CD4-positive, alpha-beta T cell (primary cell): ENCODE data around the gene PRAMEF12. TPM values are rescaled to one million over a fixed set of nuclear protein-coding genes. Genes with fewer than 3 reads are reported as not detected.

Experiments used
- ATAC-seq: fragments of 200-7000 bp; cut with Tn5 transposase; one replicate; pipeline ENCODE4 v1.10.0; 2022; ENCODE audit warnings: mild to moderate bottlenecking; ENCODE audit not compliant: poor library complexity
- CTCF ChIA-PET: fragments of 350-600 bp; sonication (Branson Sonifier 250); formaldehyde crosslinking; loops from one replicate; lab custom pipeline; 2021; ENCODE audit warnings: antibody characterized with exemption, inconsistent platforms; lab: Charles Lee
- POLR2A ChIA-PET: fragments of 350-600 bp; sonication (Branson Sonifier 250); formaldehyde crosslinking; loops from one replicate; lab custom pipeline; 2021; ENCODE audit warnings: antibody characterized with exemption, inconsistent platforms; lab: Charles Lee
- DNase-seq, 14 experiments: peaks; one replicate each; pipeline ENCODE4 v3.0.0-alpha.2; 2013 to 2020; ENCODE audit warnings: mixed read lengths in 2 of 14
- H3K27ac ChIP-seq, 2 donors: one replicate each; pipeline versions ENCODE4 v1.5.1 to v1.7.0; 2013; ENCODE audit warnings: low read length in 2 of 2, low read depth in 1 of 2, mild to moderate bottlenecking in 1 of 2
- H3K27me3 ChIP-seq, 2 experiments: 1 replicate in 1 of 2; 2 replicates in 1 of 2; pipeline versions ENCODE4 v1.6.1 to v1.7.0; 2013; ENCODE audit warnings: low read length in 2 of 2, control low read depth in 1 of 2, mild to moderate bottlenecking in 1 of 2, moderate library complexity in 1 of 2; ENCODE audit not compliant: insufficient read depth in 2 of 2, control insufficient read depth in 1 of 2
- H3K36me3 ChIP-seq: one replicate; pipeline ENCODE4 v1.6.1; 2013; ENCODE audit warnings: low read length, control low read depth; ENCODE audit not compliant: insufficient read depth
- H3K4me1 ChIP-seq: one replicate; pipeline ENCODE4 v1.6.1; 2013; ENCODE audit warnings: low read length, control low read depth; ENCODE audit not compliant: insufficient read depth
- H3K4me3 ChIP-seq: one replicate; pipeline ENCODE4 v1.5.1; 2013; ENCODE audit warnings: mild to moderate bottlenecking, low read length, moderate library complexity
- H3K9me3 ChIP-seq, 2 experiments: 1 replicate in 1 of 2; 2 replicates in 1 of 2; pipeline versions ENCODE4 v1.6.1 to v1.7.0; 2013; ENCODE audit warnings: low read length in 2 of 2, mild to moderate bottlenecking in 2 of 2, control low read depth in 1 of 2, moderate library complexity in 1 of 2; ENCODE audit not compliant: control insufficient read depth in 1 of 2, insufficient read depth in 1 of 2
- H3K27ac Mint-ChIP-seq: one replicate; pipeline ENCODE4 v1.8.0; 2020; ENCODE audit warnings: mixed read lengths
- H3K27me3 Mint-ChIP-seq: one replicate; pipeline ENCODE4 v1.8.0; 2021; ENCODE audit warnings: mixed read lengths
- H3K36me3 Mint-ChIP-seq: one replicate; pipeline ENCODE4 v1.8.0; 2021; ENCODE audit warnings: low read depth, mixed read lengths
- H3K4me1 Mint-ChIP-seq: one replicate; pipeline ENCODE4 v1.8.0; 2021; ENCODE audit warnings: low read depth, mixed read lengths
- H3K4me3 Mint-ChIP-seq: one replicate; pipeline ENCODE4 v1.8.0; 2020; ENCODE audit warnings: mild to moderate bottlenecking, mixed read lengths
- H3K9me3 Mint-ChIP-seq: one replicate; pipeline ENCODE4 v1.8.0; 2020; ENCODE audit warnings: mixed read lengths
- intact Hi-C, 2 experiments: fragments of 100-400 bp; cut with DNase I in 1 of 2; cut with micrococcal nuclease in 1 of 2; formaldehyde crosslinking; loops; one replicate each; pipeline versions ENCODE4 v1.15.1 to v1.9.0; 2023 to 2025; cut with DNase I, micrococcal nuclease
- total RNA-seq, 174 experiments: library from RNA in 2 of 174; stranded (reverse) in 2 of 174; gene quantifications; one replicate each; pipeline ENCODE4 v1.2.3 and lab custom pipeline; 2021 to 2026
- TF ChIP-seq, protein P1 (sequence below): fragments of 200-600 bp; IDR thresholded peaks from one replicate; pipeline ENCODE4 v1.8.0; 2022; ENCODE audit warnings: antibody characterized with exemption, mild to moderate bottlenecking

PRAMEF12 gene
- total RNA-seq, 2 experiments from 2014 or later, result not detected

DNA sequence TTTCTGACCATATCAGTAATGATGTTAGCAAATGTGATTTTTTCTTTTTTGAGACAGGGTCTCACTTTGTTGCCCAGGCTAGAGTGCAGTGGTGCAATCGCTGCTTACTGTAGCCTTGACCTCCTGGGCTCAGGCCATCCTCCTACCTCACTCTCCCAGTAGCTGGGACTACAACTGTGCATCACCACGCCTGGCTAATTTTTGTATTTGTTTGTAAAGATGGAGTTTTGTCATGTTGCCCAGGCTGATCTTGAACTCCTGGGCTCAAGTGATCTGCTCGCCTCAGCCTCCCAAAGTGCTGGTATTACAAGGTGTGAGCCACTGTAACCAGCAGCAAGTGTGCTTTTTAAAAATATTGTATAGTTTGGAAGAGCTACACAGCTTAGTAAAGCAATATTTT, 31.6 kb upstream of the PRAMEF12 start:
- Mint-ChIP-seq H3K36me3 (no peaks in the 10 kb centered on the region), H3K9me3 (peaks cover 8% of the 10 kb centered on the region), H3K27ac (no peak overlapping the region), H3K4me3 (no peak overlapping the region), H3K4me1 (no peaks in the 10 kb centered on the region), H3K27me3 (peaks cover 77% of the 10 kb centered on the region)
- no peak for DNase-seq
- no peak overlapping the region for H3K4me3 ChIP-seq
- CTCF ChIA-PET, result interaction anchor here (0.6 kb wide), 1 partner anchor 474 kb away, joined by 3 read pairs; no protein-coding TSS in a partner anchor
- TF ChIP-seq, protein P1, sequence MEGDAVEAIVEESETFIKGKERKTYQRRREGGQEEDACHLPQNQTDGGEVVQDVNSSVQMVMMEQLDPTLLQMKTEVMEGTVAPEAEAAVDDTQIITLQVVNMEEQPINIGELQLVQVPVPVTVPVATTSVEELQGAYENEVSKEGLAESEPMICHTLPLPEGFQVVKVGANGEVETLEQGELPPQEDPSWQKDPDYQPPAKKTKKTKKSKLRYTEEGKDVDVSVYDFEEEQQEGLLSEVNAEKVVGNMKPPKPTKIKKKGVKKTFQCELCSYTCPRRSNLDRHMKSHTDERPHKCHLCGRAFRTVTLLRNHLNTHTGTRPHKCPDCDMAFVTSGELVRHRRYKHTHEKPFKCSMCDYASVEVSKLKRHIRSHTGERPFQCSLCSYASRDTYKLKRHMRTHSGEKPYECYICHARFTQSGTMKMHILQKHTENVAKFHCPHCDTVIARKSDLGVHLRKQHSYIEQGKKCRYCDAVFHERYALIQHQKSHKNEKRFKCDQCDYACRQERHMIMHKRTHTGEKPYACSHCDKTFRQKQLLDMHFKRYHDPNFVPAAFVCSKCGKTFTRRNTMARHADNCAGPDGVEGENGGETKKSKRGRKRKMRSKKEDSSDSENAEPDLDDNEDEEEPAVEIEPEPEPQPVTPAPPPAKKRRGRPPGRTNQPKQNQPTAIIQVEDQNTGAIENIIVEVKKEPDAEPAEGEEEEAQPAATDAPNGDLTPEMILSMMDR, result no peak
- POLR2A ChIA-PET, result no interaction called here
- peaks cover 16 to 40% of the 10 kb centered on the region in 2 experiments for H3K27me3 ChIP-seq
- peaks cover 0 to 2% of the 10 kb centered on the region in 2 experiments for H3K9me3 ChIP-seq
- no peak for ATAC-seq
- H3K4me1 ChIP-seq, result no peaks in the 10 kb centered on the region
- intact Hi-C loops, result loop anchor here in 1 of 2 experiments (2.0 kb wide), 1 partner anchor 19 kb away; no protein-coding TSS in a partner anchor
- no peak overlapping the region for H3K27ac ChIP-seq
- no peaks in the 10 kb centered on the region for H3K36me3 ChIP-seq

DNA sequence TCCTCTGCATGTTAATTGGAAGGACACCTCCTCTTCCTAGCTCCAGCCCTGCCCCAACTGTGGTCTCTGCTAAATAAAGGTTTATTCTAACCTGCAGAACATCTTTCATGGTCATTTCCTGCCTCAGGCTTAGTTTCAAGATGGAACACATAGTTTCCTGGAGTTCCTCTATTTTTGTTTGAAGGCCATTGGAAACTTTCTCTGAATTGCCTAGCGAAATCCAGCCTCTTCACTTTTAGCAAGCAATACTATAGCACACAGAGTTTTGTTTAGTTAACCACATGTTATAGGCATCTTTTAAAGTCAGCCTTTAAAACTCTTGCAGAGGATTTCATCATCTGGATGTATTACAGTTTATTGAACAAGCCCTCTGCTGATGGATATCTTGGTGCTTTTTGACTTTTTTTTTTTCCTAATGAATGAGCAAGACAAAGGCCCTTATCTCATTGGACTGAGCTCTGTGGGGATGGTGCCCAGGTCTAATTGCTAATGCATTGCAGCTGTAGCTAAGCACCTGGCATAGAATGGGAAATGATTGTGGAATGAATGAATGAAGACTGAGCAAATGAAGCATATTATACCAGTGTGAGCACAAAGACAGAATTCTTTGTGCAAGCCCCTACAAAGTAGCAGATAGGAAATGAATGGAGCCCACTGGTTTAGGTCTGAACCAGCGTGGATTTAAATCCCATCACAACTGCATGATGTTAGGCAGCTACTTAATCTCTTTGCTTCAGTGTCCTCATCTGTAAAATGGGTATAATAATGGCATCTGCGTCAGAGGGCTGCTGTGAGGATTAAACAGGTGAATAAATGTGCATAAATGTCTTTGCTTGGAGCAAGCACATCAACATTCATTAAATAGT, 28.2 kb upstream of the PRAMEF12 start:
- no peak overlapping the region for H3K27ac Mint-ChIP-seq
- no peak for DNase-seq
- Histone ChIP-seq H3K9me3 (peaks cover 11 to 32% of the 10 kb centered on the region in 2 experiments), H3K4me3 (no peak overlapping the region), H3K27ac (no peak overlapping the region), H3K4me1 (no peaks in the 10 kb centered on the region), H3K36me3 (no peaks in the 10 kb centered on the region), H3K27me3 (peaks cover 25 to 34% of the 10 kb centered on the region in 2 experiments)
- TF ChIP-seq, protein P1, result no peak
- intact Hi-C loops, result no loop called here
- no peaks in the 10 kb centered on the region for H3K4me1 Mint-ChIP-seq
- no peaks in the 10 kb centered on the region for H3K36me3 Mint-ChIP-seq
- POLR2A ChIA-PET, result no interaction called here
- peaks cover 15% of the 10 kb centered on the region for H3K9me3 Mint-ChIP-seq
- no peak overlapping the region for H3K4me3 Mint-ChIP-seq
- H3K27me3 Mint-ChIP-seq, result peaks cover 74% of the 10 kb centered on the region
- no peak for ATAC-seq
- CTCF ChIA-PET, result no interaction called here

DNA sequence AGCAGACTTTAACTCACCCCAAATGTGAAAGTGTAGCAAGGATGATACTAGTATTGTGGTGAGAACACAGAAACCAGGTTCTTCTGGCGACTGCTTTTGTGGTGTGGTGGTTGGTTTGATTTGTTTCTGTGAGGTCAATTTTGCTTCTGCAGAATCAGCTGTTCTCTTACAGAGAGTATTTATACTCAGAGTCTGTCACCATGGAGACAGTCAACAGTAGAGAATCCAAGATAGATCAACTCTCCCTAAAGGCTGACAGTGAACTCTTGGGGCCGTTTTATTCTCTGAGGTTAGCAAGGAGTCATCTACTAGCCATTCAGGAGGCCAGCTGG, 27.6 kb upstream of the PRAMEF12 start, which contains the start of gene CFAP107:
Gene CFAP107 (plus strand): TSS at position 209 of the 332 bp plus-strand sequence. CDS start 231 bp downstream, outside the sequence.
- no peaks in the 10 kb centered on the region for H3K4me1 ChIP-seq
- Mint-ChIP-seq H3K27me3 (peaks cover 80% of the 10 kb centered on the region), H3K27ac (no peak within 1 kb of the TSS), H3K36me3 (no peaks in the 10 kb centered on the region), H3K4me1 (no peaks in the 10 kb centered on the region), H3K9me3 (peaks cover 17% of the 10 kb centered on the region), H3K4me3 (no peak within 1 kb of the TSS)
- ATAC-seq (no peak), DNase-seq (no peak)
- no peak within 1 kb of the TSS for H3K27ac ChIP-seq
- H3K4me3 ChIP-seq, result no peak within 1 kb of the TSS
- ChIA-PET POLR2A (no interaction called here), CTCF (no interaction called here)
- H3K27me3 ChIP-seq, result peaks cover 25 to 40% of the 10 kb centered on the region in 2 experiments
- no peaks in the 10 kb centered on the region for H3K36me3 ChIP-seq
- H3K9me3 ChIP-seq, result peaks cover 11 to 35% of the 10 kb centered on the region in 2 experiments
- TF ChIP-seq, protein P1, result no peak
- intact Hi-C loops, result no loop called here
